Neural cell (in vitro differentiated cells): ENCODE data around the gene NELL2. TPM values are rescaled to one million over a fixed set of nuclear protein-coding genes. Genes with fewer than 3 reads are reported as not detected.
A peak's percentile ranks its signal among the peaks of the same experiment; 100 is the strongest.

Source experiments
- H2AFZ ChIP-seq: fragments of 200-600, 300-800 bp; sonication (generic), shearing (Covaris generic); 2 replicates; pipeline ENCODE4 v1.6.0; 2014; ENCODE audit warnings: low read depth, mild to moderate bottlenecking, antibody characterized with exemption, low read length, moderate library complexity
- H3F3A ChIP-seq: fragments of 200-600 bp; shearing (Covaris generic); 2 replicates; pipeline ENCODE4 v1.6.1; 2016; ENCODE audit warnings: mild to moderate bottlenecking, moderate library complexity, mixed read lengths, antibody characterized with exemption, low read length; ENCODE audit not compliant: insufficient read depth, poor library complexity, severe bottlenecking
- H3K27ac ChIP-seq: fragments of 200-600, 300-800 bp; sonication (generic), shearing (Covaris generic); 2 replicates; pipeline ENCODE4 v1.5.1; 2014; ENCODE audit warnings: mild to moderate bottlenecking, low read length, moderate library complexity
- H3K27me3 ChIP-seq: fragments of 300-800, 200-600 bp; sonication (generic), shearing (Covaris generic); 2 replicates; pipeline ENCODE4 v1.6.0; 2014; ENCODE audit warnings: mild to moderate bottlenecking, low read depth, low read length, moderate library complexity; ENCODE audit not compliant: insufficient read depth
- H3K36me3 ChIP-seq: fragments of 300-800, 200-600 bp; sonication (generic), shearing (Covaris generic); 2 replicates; pipeline ENCODE4 v1.5.1; 2014; ENCODE audit warnings: mild to moderate bottlenecking, antibody characterized with exemption, low read length, moderate library complexity; ENCODE audit not compliant: insufficient read depth
- H3K4me2 ChIP-seq: fragments of 300-800, 200-600 bp; sonication (generic), shearing (Covaris generic); 2 replicates; pipeline ENCODE4 v1.6.0; 2014; ENCODE audit warnings: mild to moderate bottlenecking, low read length
- H3K4me3 ChIP-seq: fragments of 300-800, 200-600 bp; sonication (generic), shearing (Covaris generic); 2 replicates; pipeline ENCODE4 v1.5.1; 2014; ENCODE audit warnings: mild to moderate bottlenecking, low read length, moderate library complexity
- H3K79me2 ChIP-seq: fragments of 200-600 bp; shearing (Covaris generic); replicated peaks from 2 replicates; pipeline ENCODE4 v1.6.0; 2014; ENCODE audit warnings: mild to moderate bottlenecking, low read length, moderate library complexity; ENCODE audit not compliant: insufficient read depth
- H3K9ac ChIP-seq: fragments of 300-800, 200-600 bp; sonication (generic), shearing (Covaris generic); 2 replicates; pipeline ENCODE4 v1.6.1; 2016; ENCODE audit warnings: mild to moderate bottlenecking, low read length, mixed read lengths
- H3K9me2 ChIP-seq: fragments of 200-600 bp; shearing (Covaris generic); 2 replicates; pipeline ENCODE4 v1.6.1; 2016; ENCODE audit warnings: mild to moderate bottlenecking, low read length, mixed read lengths; ENCODE audit not compliant: insufficient read depth
- H3K9me3 ChIP-seq: fragments of 200-600, 300-800 bp; sonication (generic), shearing (Covaris generic); 2 replicates; pipeline ENCODE4 v1.6.1; 2016; ENCODE audit warnings: mild to moderate bottlenecking, mixed run types, low read length, moderate library complexity, mixed read lengths
- H4K20me1 ChIP-seq: fragments of 200-600 bp; shearing (Covaris generic); 2 replicates; pipeline ENCODE4 v1.6.1; 2016; ENCODE audit warnings: mild to moderate bottlenecking, mixed run types; ENCODE audit not compliant: insufficient read depth
- CTCF ChIP-seq: fragments of 450-650 bp; IDR thresholded peaks from 2 replicates; pipeline ENCODE4 v1.5.1; 2014; ENCODE audit warnings: antibody characterized with exemption, mild to moderate bottlenecking, moderate library complexity; ENCODE audit not compliant: poor library complexity, severe bottlenecking
- EP300 ChIP-seq: fragments of 450-650 bp; conservative IDR thresholded peaks from 2 replicates; pipeline ENCODE4 v1.6.1; 2014; ENCODE audit warnings: antibody characterized with exemption, mild to moderate bottlenecking, moderate library complexity; ENCODE audit not compliant: poor library complexity, severe bottlenecking
- EZH2 ChIP-seq: fragments of 200-600, 300-800 bp; shearing (Covaris generic), sonication (generic); IDR thresholded peaks from 2 replicates; pipeline ENCODE4 v1.6.1; 2014; ENCODE audit warnings: antibody characterized with exemption, low read length, borderline replicate concordance, mild to moderate bottlenecking; ENCODE audit not compliant: insufficient read depth, poor library complexity, severe bottlenecking
- MXI1 ChIP-seq: fragments of 450-650 bp; conservative IDR thresholded peaks from 2 replicates; pipeline ENCODE4 v1.6.1; 2014; ENCODE audit warnings: antibody characterized with exemption, mild to moderate bottlenecking; ENCODE audit not compliant: poor library complexity, severe bottlenecking
- POLR2AphosphoS5 ChIP-seq: IDR thresholded peaks from 2 replicates; pipeline ENCODE4 v1.6.1; 2012
- RAD21 ChIP-seq: fragments of 450-650 bp; conservative IDR thresholded peaks from 2 replicates; pipeline ENCODE4 v1.6.1; 2014; ENCODE audit warnings: antibody characterized with exemption, mild to moderate bottlenecking, moderate library complexity
- SMC3 ChIP-seq: fragments of 450-650 bp; conservative IDR thresholded peaks from 2 replicates; pipeline ENCODE4 v1.6.1; 2014; ENCODE audit warnings: antibody characterized with exemption, mild to moderate bottlenecking, moderate library complexity; ENCODE audit not compliant: poor library complexity
- TAF1 ChIP-seq: IDR thresholded peaks from 2 replicates; pipeline ENCODE4 v1.6.1; 2012; ENCODE audit warnings: low read depth
- polyA plus RNA-seq: library from polyadenylated mRNA; depleted of rRNA; stranded (reverse); fragments of >200 nt; gene quantifications from 2 replicates; pipeline ENCODE4 v1.2.3, GENCODE V29; 2014
- TF ChIP-seq, protein P1 (sequence below): IDR thresholded peaks from 2 replicates; pipeline ENCODE4 v1.6.1; 2012; ENCODE audit warnings: borderline replicate concordance

NELL2 gene
- polyA plus RNA-seq, 1 donor from 2014 or later, result 41.8 TPM

GRCh38 chr12:44465139-44465538 lies 411.0 kb downstream of the NELL2 start:
- peaks cover 3% of the 10 kb centered on the region for H3K9me3 ChIP-seq
- H3K4me2 ChIP-seq, result no peak overlapping the region
- TF ChIP-seq, protein P1, sequence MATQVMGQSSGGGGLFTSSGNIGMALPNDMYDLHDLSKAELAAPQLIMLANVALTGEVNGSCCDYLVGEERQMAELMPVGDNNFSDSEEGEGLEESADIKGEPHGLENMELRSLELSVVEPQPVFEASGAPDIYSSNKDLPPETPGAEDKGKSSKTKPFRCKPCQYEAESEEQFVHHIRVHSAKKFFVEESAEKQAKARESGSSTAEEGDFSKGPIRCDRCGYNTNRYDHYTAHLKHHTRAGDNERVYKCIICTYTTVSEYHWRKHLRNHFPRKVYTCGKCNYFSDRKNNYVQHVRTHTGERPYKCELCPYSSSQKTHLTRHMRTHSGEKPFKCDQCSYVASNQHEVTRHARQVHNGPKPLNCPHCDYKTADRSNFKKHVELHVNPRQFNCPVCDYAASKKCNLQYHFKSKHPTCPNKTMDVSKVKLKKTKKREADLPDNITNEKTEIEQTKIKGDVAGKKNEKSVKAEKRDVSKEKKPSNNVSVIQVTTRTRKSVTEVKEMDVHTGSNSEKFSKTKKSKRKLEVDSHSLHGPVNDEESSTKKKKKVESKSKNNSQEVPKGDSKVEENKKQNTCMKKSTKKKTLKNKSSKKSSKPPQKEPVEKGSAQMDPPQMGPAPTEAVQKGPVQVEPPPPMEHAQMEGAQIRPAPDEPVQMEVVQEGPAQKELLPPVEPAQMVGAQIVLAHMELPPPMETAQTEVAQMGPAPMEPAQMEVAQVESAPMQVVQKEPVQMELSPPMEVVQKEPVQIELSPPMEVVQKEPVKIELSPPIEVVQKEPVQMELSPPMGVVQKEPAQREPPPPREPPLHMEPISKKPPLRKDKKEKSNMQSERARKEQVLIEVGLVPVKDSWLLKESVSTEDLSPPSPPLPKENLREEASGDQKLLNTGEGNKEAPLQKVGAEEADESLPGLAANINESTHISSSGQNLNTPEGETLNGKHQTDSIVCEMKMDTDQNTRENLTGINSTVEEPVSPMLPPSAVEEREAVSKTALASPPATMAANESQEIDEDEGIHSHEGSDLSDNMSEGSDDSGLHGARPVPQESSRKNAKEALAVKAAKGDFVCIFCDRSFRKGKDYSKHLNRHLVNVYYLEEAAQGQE, result no peak
- TF ChIP-seq SMC3, result peak; percentile 22
- no peaks in the 10 kb centered on the region for H3K27me3 ChIP-seq
- H2AFZ ChIP-seq, result no peak overlapping the region
- H3K79me2 ChIP-seq, result no peaks in the 10 kb centered on the region
- H4K20me1 ChIP-seq, result no peaks in the 10 kb centered on the region
- H3K27ac ChIP-seq, result no peak overlapping the region
- no peaks in the 10 kb centered on the region for H3F3A ChIP-seq
- no peak overlapping the region for H3K4me3 ChIP-seq
- no peaks in the 10 kb centered on the region for H3K36me3 ChIP-seq
- no peak overlapping the region for H3K9ac ChIP-seq
- no peaks in the 10 kb centered on the region for H3K9me2 ChIP-seq

- H3K4me3 ChIP-seq, result no peak overlapping the region
- no peak overlapping the region for H3K9ac ChIP-seq
- peaks cover 3% of the 10 kb centered on the region for H3K9me3 ChIP-seq
- no peak overlapping the region for H3K4me2 ChIP-seq
- no peak overlapping the region for H2AFZ ChIP-seq
- no peaks in the 10 kb centered on the region for H3K36me3 ChIP-seq
- H3K9me2 ChIP-seq, result no peaks in the 10 kb centered on the region
- H4K20me1 ChIP-seq, result no peaks in the 10 kb centered on the region
- H3K27me3 ChIP-seq, result no peaks in the 10 kb centered on the region
- TF ChIP-seq TAF1 (no peak), SMC3 (no peak), EZH2 (no peak), MXI1 (no peak), CTCF (no peak), POLR2AphosphoS5 (no peak), RAD21 (no peak), EP300 (no peak)
- TF ChIP-seq, protein P1, result no peak
- H3F3A ChIP-seq, result no peaks in the 10 kb centered on the region
- no peaks in the 10 kb centered on the region for H3K79me2 ChIP-seq
- no peak overlapping the region for H3K27ac ChIP-seq
These were observed 411.9 kb downstream of the NELL2 start for GRCh38 chr12:44464180-44464579.
